Amniotic stem cell (primary cell): Measurements from ENCODE around the gene TTLL6.
"Not testable (repeated sequence)": the region's sequence is repeated elsewhere in the genome, so short reads cannot be mapped to it uniquely, and the experiment has no call there.

Experiments
- DNase-seq: peaks from one replicate; lab custom pipeline; 2025; lab: John Stamatoyannopoulos, UW

TTLL6 gene

GRCh38 chr17:48722915-48723422, 94.1 kb downstream of the TTLL6 start, which contains the start of gene PRAC2:
Gene PRAC2 (plus strand): TSS chr17:48723185. CDS start chr17:48724411, 1,226 bp downstream.
- DNase-seq = no peak

- DNase-seq = no peak
These were observed 94.7 kb downstream of the TTLL6 start, which contains the start of gene PRAC1 for GRCh38 chr17:48722201-48722907. Gene PRAC1 (minus strand): TSS chr17:48722518. CDS start chr17:48722392, 126 bp downstream.

- DNase-seq = no peak
These were observed 96.0 kb downstream of the TTLL6 start for GRCh38 chr17:48721009-48721402.

DNA sequence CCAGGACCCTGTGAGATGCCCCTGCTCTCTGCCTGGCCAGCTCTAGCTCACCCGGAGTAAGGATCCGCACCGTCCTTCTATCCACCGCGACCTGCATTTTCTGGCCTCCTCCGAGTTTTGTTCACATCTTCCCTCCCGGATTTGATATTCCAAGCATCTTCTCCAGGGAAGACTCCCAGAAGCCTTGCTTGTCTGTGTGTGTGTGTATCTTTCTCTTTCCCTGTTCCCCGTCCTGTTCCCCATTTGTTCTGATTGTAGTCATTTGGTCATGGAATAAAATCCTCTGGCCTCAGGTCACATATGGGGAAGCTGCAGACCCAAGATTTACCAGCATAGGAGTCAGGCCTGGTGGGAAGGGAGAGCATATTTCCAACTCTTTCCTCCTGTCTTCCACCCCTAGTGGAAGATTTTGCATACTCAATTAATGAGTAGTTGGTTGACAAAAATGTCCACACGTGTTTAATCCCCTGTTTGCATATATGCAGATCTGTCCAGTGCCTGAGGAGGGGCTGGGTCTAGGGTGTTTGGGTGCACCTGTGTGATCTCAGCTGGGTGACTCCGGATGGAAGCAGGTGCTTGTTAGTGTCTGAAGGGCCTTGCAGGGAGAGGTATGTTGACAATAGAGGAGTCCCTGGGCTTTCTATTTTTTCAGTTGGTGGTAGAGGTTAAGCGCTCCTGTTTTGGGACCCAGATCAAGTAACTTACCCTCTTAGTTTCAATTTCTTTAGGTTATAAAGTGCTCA, 96.6 kb downstream of the TTLL6 start:
- no peak for DNase-seq

- no peak for DNase-seq
These were observed 97.3 kb downstream of the TTLL6 start for GRCh38 chr17:48719642-48720265.

- DNase-seq = no peak
These were observed 98.0 kb downstream of the TTLL6 start for GRCh38 chr17:48718761-48719641.

GRCh38 chr17:48718227-48718760, 98.7 kb downstream of the TTLL6 start:
- DNase-seq = no peak

- no peak for DNase-seq
These were observed 99.4 kb downstream of the TTLL6 start for GRCh38 chr17:48717367-48718226.

- DNase-seq = not testable (repeated sequence)
These were observed 100.5 kb downstream of the TTLL6 start for GRCh38 chr17:48716549-48716948.

- no peak for DNase-seq
These were observed 101.3 kb downstream of the TTLL6 start for GRCh38 chr17:48715496-48716399.
